ENCODE data around the gene ASS1.

ASS1 gene

GRCh38 chr9:130458027-130458803, 13.5 kb downstream of the ASS1 start:
- DNase-seq: no peak

DNA sequence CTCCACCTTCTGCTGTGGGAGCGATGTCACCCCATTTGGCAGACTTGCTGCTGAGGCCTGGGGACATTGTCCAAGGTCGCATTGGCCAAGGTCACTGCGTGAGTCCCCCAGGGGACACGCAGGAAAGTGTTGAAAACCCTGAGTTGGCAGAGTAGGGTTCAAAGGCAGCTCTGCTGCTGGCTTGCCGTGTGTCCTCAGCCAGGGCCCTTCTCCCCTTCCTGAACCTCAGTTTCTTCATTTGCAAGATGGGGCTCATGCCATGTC, 14.0 kb downstream of the ASS1 start:
- no peak for DNase-seq

- DNase-seq: no peak
Observed at GRCh38 chr9:130459151-130459550, 14.4 kb downstream of the ASS1 start.

DNA sequence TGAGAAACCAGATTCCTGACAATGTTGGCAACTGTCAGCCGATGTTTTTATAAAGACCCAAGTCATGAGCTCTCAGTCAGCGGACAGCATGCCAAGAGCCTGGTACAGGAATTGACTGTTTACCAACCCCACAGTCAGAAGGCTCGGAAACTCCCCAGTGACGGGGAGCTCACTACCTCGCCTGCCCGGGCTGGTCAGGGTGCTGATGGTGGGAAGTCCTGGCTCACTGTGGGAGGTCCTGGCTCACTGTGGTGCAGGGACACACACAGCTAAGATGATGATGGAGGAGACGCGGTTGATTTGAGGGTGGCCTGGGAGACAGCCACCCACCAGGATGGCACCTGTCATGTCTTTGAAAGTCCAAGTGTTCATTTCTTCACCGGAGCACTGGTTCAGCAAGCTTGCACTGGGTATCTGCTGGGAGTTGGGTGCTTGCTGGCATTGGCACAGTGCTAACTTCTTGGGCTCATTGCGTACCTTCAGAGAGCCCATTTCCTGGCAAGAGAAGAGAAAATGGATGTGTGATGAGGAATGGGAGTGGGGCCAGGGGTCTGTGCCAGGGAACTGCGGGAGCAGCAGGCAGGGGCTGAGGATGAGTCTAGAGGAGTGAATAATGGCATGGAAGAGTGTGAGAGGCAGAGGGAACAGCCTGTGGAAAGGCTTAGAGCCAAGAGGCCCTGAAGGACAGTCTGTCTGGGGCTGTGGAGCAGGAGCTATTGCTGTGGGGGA, 15.3 kb downstream of the ASS1 start:
- DNase-seq: no peak

DNA sequence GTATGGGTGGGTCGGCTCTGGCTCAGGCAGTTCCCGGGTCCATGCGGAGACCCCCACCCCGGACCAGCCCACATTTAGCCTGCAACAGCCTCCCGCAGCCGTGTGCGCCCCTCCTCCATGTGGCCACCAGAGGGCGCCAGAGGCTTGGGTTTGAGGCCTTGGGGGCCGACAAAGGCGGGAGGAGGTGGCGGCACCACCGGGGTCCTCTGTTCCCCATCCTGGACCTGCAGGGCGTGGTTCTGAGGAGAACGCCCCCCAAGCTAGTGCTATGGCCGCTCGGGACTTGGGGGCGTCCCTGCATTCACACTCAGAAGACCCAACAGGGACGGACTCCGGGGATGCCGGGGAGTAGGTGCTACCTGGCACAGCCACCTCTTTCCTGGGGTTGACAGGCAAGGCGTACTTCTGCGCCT, 16.5 kb downstream of the ASS1 start:
- DNase-seq: peak; percentile 66

- no peak for DNase-seq
Observed at GRCh38 chr9:130461731-130462130, 17.0 kb downstream of the ASS1 start.

GRCh38 chr9:130462685-130463540, 18.2 kb downstream of the ASS1 start:
- DNase-seq: no peak

- DNase-seq: no peak
Observed at GRCh38 chr9:130463763-130464745, 19.3 kb downstream of the ASS1 start.

GRCh38 chr9:130465383-130466096, 20.8 kb downstream of the ASS1 start:
- peak; percentile 64 for DNase-seq

DNA sequence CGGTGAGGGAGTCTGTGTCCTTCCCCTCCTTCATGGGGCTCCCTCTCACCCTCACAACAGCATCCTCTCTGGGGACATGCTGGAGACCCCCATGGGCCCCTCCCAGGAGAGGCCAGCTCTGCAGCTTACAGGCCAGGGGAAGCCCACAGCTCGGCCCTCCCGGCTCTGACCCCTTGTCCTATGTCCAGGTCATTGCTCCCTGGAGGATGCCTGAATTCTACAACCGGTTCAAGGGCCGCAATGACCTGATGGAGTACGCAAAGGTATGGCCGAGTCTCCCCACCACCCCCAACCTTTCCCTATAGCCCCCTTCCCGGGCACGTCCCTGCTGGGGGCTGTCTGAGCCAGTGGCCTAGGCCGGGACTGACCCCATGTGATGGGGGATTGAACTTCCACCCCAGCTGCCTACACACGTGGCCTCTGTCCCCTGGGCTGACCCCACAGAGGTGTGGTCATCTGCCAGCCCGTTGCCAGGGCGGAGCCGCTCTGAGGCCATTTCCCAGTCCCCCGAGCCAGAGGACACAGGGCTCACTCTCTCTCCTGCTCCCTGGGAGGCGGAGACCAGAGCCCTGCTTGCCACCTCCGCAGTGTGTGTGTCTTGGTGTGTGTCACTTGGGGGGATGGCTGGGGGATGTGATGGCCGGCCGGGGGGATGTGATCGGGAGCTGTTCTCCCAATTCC, 21.9 kb downstream of the ASS1 start:
- DNase-seq: no peak

GRCh38 chr9:130467316-130467715, 22.6 kb downstream of the ASS1 start:
- DNase-seq: no peak

- DNase-seq: no peak
Observed at GRCh38 chr9:130468566-130468965, 23.8 kb downstream of the ASS1 start.

DNA sequence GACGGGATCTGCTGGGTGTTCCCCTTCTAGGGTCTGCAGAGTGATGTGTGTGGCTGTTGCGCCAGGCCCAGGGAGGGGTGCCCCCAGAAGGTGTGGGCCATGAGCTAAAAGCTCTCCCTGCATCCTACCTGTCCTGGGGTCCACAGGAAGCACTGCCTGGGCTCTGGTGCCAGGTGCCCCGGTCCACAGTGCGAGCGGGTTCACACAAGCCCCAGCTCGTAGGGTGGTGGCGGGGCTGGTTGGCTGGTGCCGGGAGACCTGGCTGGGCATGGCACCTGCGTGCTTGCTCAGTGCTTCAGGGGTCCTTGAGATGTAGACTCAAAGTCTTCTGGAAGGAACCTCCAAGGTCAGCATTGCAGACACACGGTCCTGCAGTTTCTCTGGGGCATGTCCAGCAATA, 25.5 kb downstream of the ASS1 start:
- no peak for DNase-seq

- DNase-seq: no peak
Observed at GRCh38 chr9:130470950-130471349, 26.2 kb downstream of the ASS1 start.

DNA sequence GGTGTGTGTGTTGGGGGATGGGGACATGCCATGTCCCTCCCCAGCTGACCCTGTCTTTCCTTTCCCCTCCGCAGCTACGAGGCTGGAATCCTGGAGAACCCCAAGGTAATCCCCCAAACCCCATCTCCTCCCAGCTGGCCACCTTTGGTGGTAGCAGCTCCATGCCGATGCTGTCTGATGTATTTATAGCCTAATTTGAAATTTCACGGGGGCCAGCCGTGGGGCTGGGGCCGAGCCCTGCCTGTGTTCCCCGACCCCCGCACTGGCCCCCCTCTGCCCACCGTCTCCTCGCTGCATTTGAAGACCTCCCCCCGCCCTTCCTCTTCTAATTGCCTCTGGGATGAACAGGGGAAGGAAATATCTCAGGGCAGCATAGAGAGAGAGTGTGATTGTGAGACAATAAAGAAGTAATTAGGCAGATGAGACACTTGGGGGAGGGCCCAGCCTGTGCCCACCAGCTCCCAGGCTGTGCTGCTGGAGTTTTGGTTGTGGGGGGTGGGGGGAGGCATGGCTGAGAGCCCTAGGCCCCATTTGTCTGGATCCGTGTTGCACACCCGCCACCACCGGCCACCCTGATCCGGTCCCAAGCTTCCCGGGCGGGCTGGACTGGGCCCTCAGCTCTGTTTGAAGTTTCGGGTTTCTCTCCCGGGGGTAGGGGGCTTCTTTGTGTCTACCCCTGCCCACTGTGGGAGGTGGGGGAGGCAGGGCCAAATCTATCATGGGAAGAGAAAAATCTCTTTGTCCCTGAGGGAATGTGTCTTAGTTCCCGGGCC, 26.8 kb downstream of the ASS1 start:
- no peak for DNase-seq

- DNase-seq: no peak
Observed at GRCh38 chr9:130472184-130472705, 27.5 kb downstream of the ASS1 start.

DNA sequence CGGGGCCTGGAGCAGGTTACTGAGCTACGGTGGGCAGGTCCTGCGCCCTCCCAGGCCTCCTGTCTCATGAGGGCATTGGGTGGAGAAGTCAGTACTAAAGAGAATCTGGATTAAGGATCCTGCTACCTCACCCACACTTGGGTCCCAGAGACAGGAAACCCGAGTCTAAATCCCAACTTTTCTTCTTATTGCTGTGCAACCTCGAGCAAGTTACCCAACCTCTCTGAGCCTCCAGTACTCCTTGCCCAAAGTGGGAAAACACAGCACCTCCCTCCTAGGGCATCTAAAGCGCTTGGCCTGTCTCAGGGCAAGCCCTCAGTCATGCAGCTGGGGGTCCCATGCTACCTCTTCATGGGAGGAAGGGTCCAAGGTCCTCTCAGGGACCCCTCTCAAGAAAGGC, 28.2 kb downstream of the ASS1 start:
- DNase-seq: no peak

DNA sequence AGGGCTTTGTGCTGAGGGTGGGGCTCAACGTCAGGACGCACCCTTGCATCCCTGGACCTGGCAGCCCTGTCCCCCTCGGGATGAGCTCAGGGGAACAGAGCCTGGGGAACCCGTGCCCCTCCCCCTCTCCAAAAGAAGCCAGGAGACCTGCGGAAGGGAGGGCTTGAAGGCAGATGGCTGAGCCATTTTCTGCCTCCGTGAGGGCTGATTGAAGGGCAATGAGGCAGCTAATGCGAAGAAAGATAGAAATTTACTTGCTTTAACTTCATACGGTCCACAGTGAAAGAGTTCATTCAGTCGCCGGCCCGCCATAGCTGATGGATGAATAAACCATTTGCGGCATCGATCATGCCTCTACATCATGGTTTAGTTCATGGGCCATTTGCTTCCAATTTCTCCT, 28.8 kb downstream of the ASS1 start:
- no peak for DNase-seq

GRCh38 chr9:130474106-130474505, 29.3 kb downstream of the ASS1 start:
- DNase-seq: no peak

GRCh38 chr9:130476151-130476730, 31.5 kb downstream of the ASS1 start:
- no peak for DNase-seq

Data from femur (tissue), 1 donor.